K562 (cell line): ENCODE measurements around the gene C17orf113. TPM values are rescaled to one million over a fixed set of nuclear protein-coding genes. Genes with fewer than 3 reads are reported as not detected.

ENCODE experiments used
- ASH1L ChIP-seq: fragments of 450-650 bp; IDR thresholded peaks from 2 replicates; pipeline ENCODE4 v1.6.1; 2018; ENCODE audit warnings: borderline replicate concordance, mild to moderate bottlenecking, low read depth; ENCODE audit not compliant: partially characterized antibody
- CBX2 ChIP-seq: fragments of 200-600 bp; sonication (generic); IDR thresholded peaks from one replicate; pipeline ENCODE4 v1.6.1; 2012; ENCODE audit warnings: mild to moderate bottlenecking, low read length, inconsistent platforms; ENCODE audit not compliant: insufficient read depth, poor library complexity, severe bottlenecking
- E2F6 ChIP-seq, 2 experiments: IDR thresholded peaks; 2 replicates each; pipeline ENCODE4 v1.6.1; 2011; ENCODE audit warnings: borderline replicate concordance in 1 of 2, control low read depth in 1 of 2, low read depth in 1 of 2, low read length in 1 of 2, mild to moderate bottlenecking in 1 of 2, mixed read lengths in 1 of 2, moderate library complexity in 1 of 2; ENCODE audit not compliant: insufficient read depth in 1 of 2, insufficient read length in 1 of 2, poor library complexity in 1 of 2, severe bottlenecking in 1 of 2; ENCODE audit errors: extremely low read depth in 1 of 2
- FOXO4 ChIP-seq: fragments of 450-650 bp; formaldehyde crosslinking; IDR thresholded peaks from 2 replicates; pipeline ENCODE4 v1.4.0; 2020; ENCODE audit warnings: mild to moderate bottlenecking, moderate library complexity
- HOXB6 ChIP-seq: fragments of 250-450 bp; sonication (Bioruptor Pico); IDR thresholded peaks from 2 replicates; pipeline ENCODE4 v1.5.1; 2022; ENCODE audit warnings: mild to moderate bottlenecking, borderline replicate concordance
- KLF1 ChIP-seq: fragments of 450-650 bp; IDR thresholded peaks from 2 replicates; pipeline ENCODE4 v1.6.1; 2016; ENCODE audit warnings: missing genetic modification characterization, missing compliant biosample characterization
- MED1 ChIP-seq: sonication (generic); formaldehyde crosslinking; IDR thresholded peaks from 2 replicates; pipeline ENCODE4 v1.8.1; 2023; ENCODE audit warnings: missing genetic modification reagents, borderline replicate concordance
- NCOA1 ChIP-seq: fragments of 450-650 bp; IDR thresholded peaks from 2 replicates; pipeline ENCODE4 v1.6.1; 2016; ENCODE audit warnings: low read depth
- NFE2 ChIP-seq: IDR thresholded peaks from 2 replicates; pipeline ENCODE4 v1.6.1; 2014; ENCODE audit warnings: antibody characterized with exemption, low read depth
- RBM17 ChIP-seq: fragments of 200-400 bp; formaldehyde crosslinking; IDR thresholded peaks from 2 replicates; pipeline ENCODE4 v1.6.1; 2017; ENCODE audit warnings: low read depth, mild to moderate bottlenecking, low read length, borderline replicate concordance
- RBM25 ChIP-seq: fragments of 200-400 bp; formaldehyde crosslinking; IDR thresholded peaks from 2 replicates; pipeline ENCODE4 v1.6.1; 2018; ENCODE audit warnings: low read length, low read depth, moderate library complexity; ENCODE audit not compliant: severe bottlenecking
- RFX5 ChIP-seq: IDR thresholded peaks from 2 replicates; pipeline ENCODE4 v1.6.1; 2011; ENCODE audit warnings: low read depth, mild to moderate bottlenecking, improper control_type of control experiment, low read length
- SLC30A9 ChIP-seq: fragments of 250-450 bp; sonication (Bioruptor Pico); IDR thresholded peaks from 2 replicates; pipeline ENCODE4 v1.8.0; 2022; ENCODE audit warnings: mild to moderate bottlenecking, moderate library complexity
- SPI1 ChIP-seq: IDR thresholded peaks from 2 replicates; pipeline ENCODE4 v1.6.1; 2011; ENCODE audit warnings: low read depth, low read length, control low read depth, borderline replicate concordance
- TBP ChIP-seq: optimal IDR thresholded peaks from 2 replicates; pipeline ENCODE3; 2011; ENCODE audit warnings: low read depth, low read length, improper control_type of control experiment
- polyA plus RNA-seq, 8 experiments: library from polyadenylated mRNA; depleted of rRNA in 4 of 8; stranded (reverse) in 5 of 8; unstranded in 3 of 8; fragments of >200 nt; fragmentation: Nextera tagmentation in 2 of 8; fragmentation: Illumina TruSeq in 1 of 8; extraction: Ambion mirVana in 2 of 8; extraction: Trizol in 1 of 8; gene quantifications; 2 replicates each; pipeline versions ENCODE4 v1.2.1 to v1.2.3, GENCODE V29; 2011 to 2014; ENCODE audit warnings: inconsistent platforms in 1 of 8, missing spikeins in 1 of 8
- total RNA-seq, 7 experiments: library from RNA; depleted of rRNA in 6 of 7; stranded (reverse); fragments of >200 nt in 6 of 7; fragmentation: Illumina TruSeq in 2 of 7; extraction: Trizol in 2 of 7; gene quantifications; 2 replicates each; pipeline versions ENCODE4 v1.2.1 to v1.2.3, GENCODE V29; 2011 to 2021; ENCODE audit warnings: low replicate concordance in 1 of 7
- TF ChIP-seq, protein P1 (sequence below): fragments of 150-350 bp; conservative IDR thresholded peaks from 2 replicates; pipeline ENCODE4 v1.6.1; 2014; ENCODE audit warnings: low read length
- TF ChIP-seq, protein P2 (sequence below): sonication (generic); formaldehyde crosslinking; IDR thresholded peaks from 2 replicates; pipeline ENCODE4 v1.8.1; 2023; ENCODE audit warnings: mild to moderate bottlenecking, missing genetic modification reagents, moderate library complexity
- TF ChIP-seq, protein P3 (sequence below): fragments of 450-650 bp; formaldehyde crosslinking; IDR thresholded peaks from 2 replicates; pipeline ENCODE4 v1.4.0; 2020; ENCODE audit warnings: mild to moderate bottlenecking, moderate library complexity

The C17orf113 gene
- total and polyA plus RNA-seq, 9 of the 15 experiments (the other 6 are each of a cell fraction or from before 2014, with no cell fraction given) = 0.10 to 1.2 (median 0.31) TPM

DNA sequence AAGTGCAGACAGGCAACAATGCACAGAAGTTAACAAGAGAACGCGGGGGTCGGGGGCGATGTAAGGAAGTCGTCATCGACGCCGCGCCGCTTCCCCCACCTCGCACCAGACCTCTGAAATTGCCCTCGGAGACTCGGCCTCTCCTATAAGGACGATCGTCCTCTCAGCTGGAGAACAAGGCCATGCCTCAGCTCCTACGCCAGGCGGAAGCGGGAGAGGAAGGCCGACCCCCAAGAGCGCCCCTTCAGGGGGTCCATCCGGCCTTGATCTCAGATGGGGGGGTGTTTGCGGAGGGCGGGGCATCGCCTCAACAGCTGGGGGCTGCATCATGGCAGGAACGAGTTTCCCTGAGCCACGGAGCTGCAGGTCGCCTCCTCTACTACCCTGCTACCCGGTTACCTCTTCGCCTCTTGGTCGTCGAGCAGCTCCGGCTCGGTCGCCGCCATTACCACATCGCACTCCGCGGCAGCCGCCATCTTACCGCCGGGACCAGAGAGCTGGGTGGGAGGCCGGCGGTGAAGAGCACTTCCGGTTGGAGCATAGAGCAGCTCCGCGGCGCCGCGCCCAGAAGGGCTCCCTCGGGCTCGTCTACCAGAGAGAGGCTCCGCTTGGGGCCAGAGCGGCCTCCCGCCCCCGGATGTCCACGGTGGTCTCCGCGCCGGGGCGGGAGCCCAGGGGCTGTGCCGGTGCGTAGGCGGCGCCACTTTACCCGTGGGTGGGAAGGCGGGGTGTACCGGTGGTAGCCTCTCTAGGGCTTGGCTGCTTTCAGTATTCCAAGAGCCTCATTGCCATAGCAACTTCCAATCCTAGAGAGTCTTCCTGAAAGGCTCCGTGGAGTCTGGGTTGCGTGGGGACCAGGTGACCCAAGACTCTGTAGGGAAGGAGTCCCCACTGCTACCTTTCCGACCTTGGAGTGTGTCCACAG lies 33.2 kb downstream of the C17orf113 start, which contains the start of gene DNAJC7 (continued):
- TF ChIP-seq, protein P1, sequence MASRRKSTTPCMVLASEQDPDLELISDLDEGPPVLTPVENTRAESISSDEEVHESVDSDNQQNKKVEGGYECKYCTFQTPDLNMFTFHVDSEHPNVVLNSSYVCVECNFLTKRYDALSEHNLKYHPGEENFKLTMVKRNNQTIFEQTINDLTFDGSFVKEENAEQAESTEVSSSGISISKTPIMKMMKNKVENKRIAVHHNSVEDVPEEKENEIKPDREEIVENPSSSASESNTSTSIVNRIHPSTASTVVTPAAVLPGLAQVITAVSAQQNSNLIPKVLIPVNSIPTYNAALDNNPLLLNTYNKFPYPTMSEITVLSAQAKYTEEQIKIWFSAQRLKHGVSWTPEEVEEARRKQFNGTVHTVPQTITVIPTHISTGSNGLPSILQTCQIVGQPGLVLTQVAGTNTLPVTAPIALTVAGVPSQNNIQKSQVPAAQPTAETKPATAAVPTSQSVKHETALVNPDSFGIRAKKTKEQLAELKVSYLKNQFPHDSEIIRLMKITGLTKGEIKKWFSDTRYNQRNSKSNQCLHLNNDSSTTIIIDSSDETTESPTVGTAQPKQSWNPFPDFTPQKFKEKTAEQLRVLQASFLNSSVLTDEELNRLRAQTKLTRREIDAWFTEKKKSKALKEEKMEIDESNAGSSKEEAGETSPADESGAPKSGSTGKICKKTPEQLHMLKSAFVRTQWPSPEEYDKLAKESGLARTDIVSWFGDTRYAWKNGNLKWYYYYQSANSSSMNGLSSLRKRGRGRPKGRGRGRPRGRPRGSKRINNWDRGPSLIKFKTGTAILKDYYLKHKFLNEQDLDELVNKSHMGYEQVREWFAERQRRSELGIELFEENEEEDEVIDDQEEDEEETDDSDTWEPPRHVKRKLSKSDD = peak; percentile 97
- TF ChIP-seq, protein P2, sequence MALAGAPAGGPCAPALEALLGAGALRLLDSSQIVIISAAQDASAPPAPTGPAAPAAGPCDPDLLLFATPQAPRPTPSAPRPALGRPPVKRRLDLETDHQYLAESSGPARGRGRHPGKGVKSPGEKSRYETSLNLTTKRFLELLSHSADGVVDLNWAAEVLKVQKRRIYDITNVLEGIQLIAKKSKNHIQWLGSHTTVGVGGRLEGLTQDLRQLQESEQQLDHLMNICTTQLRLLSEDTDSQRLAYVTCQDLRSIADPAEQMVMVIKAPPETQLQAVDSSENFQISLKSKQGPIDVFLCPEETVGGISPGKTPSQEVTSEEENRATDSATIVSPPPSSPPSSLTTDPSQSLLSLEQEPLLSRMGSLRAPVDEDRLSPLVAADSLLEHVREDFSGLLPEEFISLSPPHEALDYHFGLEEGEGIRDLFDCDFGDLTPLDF = no peak
- peak; percentile 95 for TF ChIP-seq TBP
- peak in 1 of 2 experiments; percentile 30 for TF ChIP-seq E2F6 (IDR thresholded peaks at IDR 0.05; ENCODE audit: borderline replicate concordance in 1 of 2, extremely low read depth in 1 of 2, insufficient read depth in 1 of 2, insufficient read length in 1 of 2, low read depth in 1 of 2, low read length in 1 of 2, poor library complexity in 1 of 2, severe bottlenecking in 1 of 2)
- TF ChIP-seq NFE2 = no peak
- TF ChIP-seq, protein P3, sequence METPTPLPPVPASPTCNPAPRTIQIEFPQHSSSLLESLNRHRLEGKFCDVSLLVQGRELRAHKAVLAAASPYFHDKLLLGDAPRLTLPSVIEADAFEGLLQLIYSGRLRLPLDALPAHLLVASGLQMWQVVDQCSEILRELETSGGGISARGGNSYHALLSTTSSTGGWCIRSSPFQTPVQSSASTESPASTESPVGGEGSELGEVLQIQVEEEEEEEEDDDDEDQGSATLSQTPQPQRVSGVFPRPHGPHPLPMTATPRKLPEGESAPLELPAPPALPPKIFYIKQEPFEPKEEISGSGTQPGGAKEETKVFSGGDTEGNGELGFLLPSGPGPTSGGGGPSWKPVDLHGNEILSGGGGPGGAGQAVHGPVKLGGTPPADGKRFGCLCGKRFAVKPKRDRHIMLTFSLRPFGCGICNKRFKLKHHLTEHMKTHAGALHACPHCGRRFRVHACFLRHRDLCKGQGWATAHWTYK (CRISPR knock-in tag) = peak; percentile 29; the same call in 1 of the 2 replicates
- 0 out of 2 replicates have a peak, but pooled peaks have one; percentile 11 for TF ChIP-seq SPI1
- TF ChIP-seq SLC30A9 (CRISPR knock-in tag) = no peak
- TF ChIP-seq MED1 (CRISPR knock-in tag) = no peak
- no peak for TF ChIP-seq RFX5
- TF ChIP-seq FOXO4 = no peak
- TF ChIP-seq ASH1L = no peak
- peak; percentile 68 for TF ChIP-seq NCOA1
- TF ChIP-seq RBM17 = no peak
- TF ChIP-seq HOXB6 (CRISPR knock-in tag) = no peak
- TF ChIP-seq KLF1 = no peak
- no peak for TF ChIP-seq RBM25
- TF ChIP-seq CBX2 = no peak
